HepG2 (cell line): Measurements from ENCODE around the gene NFKB2. TPM values are rescaled to one million over a fixed set of nuclear protein-coding genes. Genes with fewer than 3 reads are reported as not detected.
A peak's percentile ranks its signal among the peaks of the same experiment; 100 is the strongest.

Source experiments
- FOXA1 ChIP-seq, 2 experiments: fragments of 450-650 bp in 1 of 2; sonication (generic) in 1 of 2; formaldehyde crosslinking in 1 of 2; IDR thresholded peaks; 2 replicates each; pipeline versions ENCODE4 v1.4.0 to v1.6.1; 2016 to 2020; ENCODE audit warnings: missing genetic modification reagents in 1 of 2
- MZF1 ChIP-seq: sonication (generic); formaldehyde crosslinking; IDR thresholded peaks from 2 replicates; pipeline ENCODE4 v1.8.1; 2023; ENCODE audit warnings: mild to moderate bottlenecking, missing genetic modification reagents, borderline replicate concordance
- SMYD3 ChIP-seq: sonication (generic); formaldehyde crosslinking; IDR thresholded peaks from 2 replicates; pipeline ENCODE4 v1.8.1; 2023; ENCODE audit warnings: mild to moderate bottlenecking, missing genetic modification reagents
- ZC3H13 ChIP-seq: sonication (generic); formaldehyde crosslinking; IDR thresholded peaks from 2 replicates; pipeline ENCODE4 v1.8.1; 2023; ENCODE audit warnings: mild to moderate bottlenecking, missing genetic modification reagents, moderate library complexity
- ZNF317 ChIP-seq: sonication (generic); formaldehyde crosslinking; IDR thresholded peaks from 2 replicates; pipeline ENCODE4 v1.5.0; 2020; ENCODE audit warnings: mild to moderate bottlenecking, missing genetic modification reagents
- ZNF430 ChIP-seq: sonication (generic); formaldehyde crosslinking; IDR thresholded peaks from 2 replicates; pipeline ENCODE4 v1.9.0; 2021; ENCODE audit warnings: mild to moderate bottlenecking, missing genetic modification reagents
- ZNF709 ChIP-seq: sonication (generic); formaldehyde crosslinking; IDR thresholded peaks from 2 replicates; pipeline ENCODE4 v1.5.0; 2020; ENCODE audit warnings: mild to moderate bottlenecking, missing genetic modification reagents
- ZNF737 ChIP-seq: sonication (generic); formaldehyde crosslinking; IDR thresholded peaks from 2 replicates; pipeline ENCODE4 v1.5.0; 2020; ENCODE audit warnings: missing genetic modification reagents, mild to moderate bottlenecking, borderline replicate concordance
- ZNF777 ChIP-seq: sonication (generic); formaldehyde crosslinking; IDR thresholded peaks from 2 replicates; pipeline ENCODE4 v1.4.0; 2020; ENCODE audit warnings: missing genetic modification reagents
- ZSCAN12 ChIP-seq: sonication (generic); formaldehyde crosslinking; IDR thresholded peaks from 2 replicates; pipeline ENCODE4 v1.9.0; 2021; ENCODE audit warnings: mild to moderate bottlenecking, missing genetic modification reagents
- ZSCAN22 ChIP-seq: sonication (generic); formaldehyde crosslinking; IDR thresholded peaks from 2 replicates; pipeline ENCODE4 v1.4.0; 2020; ENCODE audit warnings: mild to moderate bottlenecking, missing genetic modification reagents
- polyA plus RNA-seq, 8 experiments: library from polyadenylated mRNA; depleted of rRNA in 3 of 8; stranded (reverse) in 7 of 8; unstranded in 1 of 8; fragments of >200 nt; fragmentation: Illumina TruSeq in 4 of 8; extraction: Trizol in 4 of 8; gene quantifications; 2 replicates each; pipeline versions ENCODE4 v1.2.1 to v1.2.3, GENCODE V29; 2011 to 2016; ENCODE audit warnings: low read depth in 4 of 8, missing spikeins in 1 of 8, mixed read lengths in 1 of 8; ENCODE audit not compliant: insufficient read depth in 1 of 8
- total RNA-seq, 5 experiments: library from RNA; depleted of rRNA; stranded (reverse); fragments of >200 nt; fragmentation: Illumina TruSeq; extraction: Trizol; gene quantifications; 2 replicates each; pipeline ENCODE4 v1.2.3, GENCODE V29; 2016; ENCODE audit warnings: low read depth in 1 of 5
- TF ChIP-seq, protein P1 (sequence below): sonication (generic); formaldehyde crosslinking; IDR thresholded peaks from 2 replicates; pipeline ENCODE4 v1.4.0; 2020; ENCODE audit warnings: missing genetic modification reagents
- TF ChIP-seq, protein P2 (sequence below): sonication (generic); formaldehyde crosslinking; IDR thresholded peaks from 2 replicates; pipeline ENCODE4 v1.4.0; 2020; ENCODE audit warnings: mild to moderate bottlenecking, missing genetic modification reagents
- TF ChIP-seq, protein P3 (sequence below): sonication (generic); formaldehyde crosslinking; IDR thresholded peaks from 2 replicates; pipeline ENCODE4 v1.5.0; 2020; ENCODE audit warnings: mild to moderate bottlenecking, missing genetic modification reagents, moderate library complexity

Gene NFKB2
- total and polyA plus RNA-seq, 2 of the 13 experiments (the other 11 are each of a cell fraction or from before 2014, with no cell fraction given): 7.7 to 12.5 TPM

DNA sequence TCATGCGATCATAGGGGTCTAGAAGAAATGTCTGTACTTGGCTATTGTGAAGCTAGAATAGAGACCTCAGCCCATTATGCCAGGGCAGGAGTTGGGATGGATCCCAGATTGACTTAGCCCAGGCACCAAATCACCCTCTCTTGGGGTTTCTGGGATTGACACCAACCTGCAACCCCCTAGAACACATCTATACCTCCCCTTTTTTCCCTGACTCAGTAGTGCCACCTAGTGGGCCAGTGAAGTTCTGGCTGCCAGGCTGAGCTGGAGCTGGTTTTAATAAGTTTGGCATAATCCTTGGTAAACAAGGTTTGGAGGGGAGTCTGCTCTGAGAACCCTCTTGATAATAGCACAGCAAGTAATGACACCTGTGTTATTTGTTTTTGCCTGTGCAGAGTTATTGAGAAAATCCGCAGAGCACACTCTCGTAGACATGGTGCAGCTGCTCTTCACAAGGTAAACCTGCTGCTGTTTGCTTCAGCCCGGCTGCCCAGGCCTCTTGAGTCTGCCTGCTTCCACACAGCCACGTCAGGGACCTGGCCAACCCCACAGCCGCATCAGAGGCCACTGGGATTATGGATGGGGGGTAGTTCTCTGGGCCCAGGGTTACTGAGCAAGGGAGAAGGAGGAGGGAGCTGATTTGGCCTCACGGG is 43.3 kb upstream of the NFKB2 start (continued):
- TF ChIP-seq ZNF430 (CRISPR knock-in tag) (no peak), ZNF777 (CRISPR knock-in tag) (0 out of 2 replicates have a peak, but pooled peaks have one; percentile 25), MZF1 (CRISPR knock-in tag) (no peak), FOXA1 (IDR thresholded peaks at IDR 0.05) (no peak), FOXA1 (CRISPR knock-in tag; IDR thresholded peaks at IDR 0.05) (peak; percentile 45; the same call in 1 of the 2 replicates), ZSCAN12 (CRISPR knock-in tag) (no peak), ZNF737 (CRISPR knock-in tag) (no peak), ZC3H13 (CRISPR knock-in tag) (no peak), SMYD3 (CRISPR knock-in tag) (no peak), ZNF709 (CRISPR knock-in tag) (no peak), ZSCAN22 (CRISPR knock-in tag) (no peak), ZNF317 (no peak)
- TF ChIP-seq, protein P1, sequence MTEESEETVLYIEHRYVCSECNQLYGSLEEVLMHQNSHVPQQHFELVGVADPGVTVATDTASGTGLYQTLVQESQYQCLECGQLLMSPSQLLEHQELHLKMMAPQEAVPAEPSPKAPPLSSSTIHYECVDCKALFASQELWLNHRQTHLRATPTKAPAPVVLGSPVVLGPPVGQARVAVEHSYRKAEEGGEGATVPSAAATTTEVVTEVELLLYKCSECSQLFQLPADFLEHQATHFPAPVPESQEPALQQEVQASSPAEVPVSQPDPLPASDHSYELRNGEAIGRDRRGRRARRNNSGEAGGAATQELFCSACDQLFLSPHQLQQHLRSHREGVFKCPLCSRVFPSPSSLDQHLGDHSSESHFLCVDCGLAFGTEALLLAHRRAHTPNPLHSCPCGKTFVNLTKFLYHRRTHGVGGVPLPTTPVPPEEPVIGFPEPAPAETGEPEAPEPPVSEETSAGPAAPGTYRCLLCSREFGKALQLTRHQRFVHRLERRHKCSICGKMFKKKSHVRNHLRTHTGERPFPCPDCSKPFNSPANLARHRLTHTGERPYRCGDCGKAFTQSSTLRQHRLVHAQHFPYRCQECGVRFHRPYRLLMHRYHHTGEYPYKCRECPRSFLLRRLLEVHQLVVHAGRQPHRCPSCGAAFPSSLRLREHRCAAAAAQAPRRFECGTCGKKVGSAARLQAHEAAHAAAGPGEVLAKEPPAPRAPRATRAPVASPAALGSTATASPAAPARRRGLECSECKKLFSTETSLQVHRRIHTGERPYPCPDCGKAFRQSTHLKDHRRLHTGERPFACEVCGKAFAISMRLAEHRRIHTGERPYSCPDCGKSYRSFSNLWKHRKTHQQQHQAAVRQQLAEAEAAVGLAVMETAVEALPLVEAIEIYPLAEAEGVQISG (CRISPR knock-in tag): no peak
- TF ChIP-seq, protein P2, sequence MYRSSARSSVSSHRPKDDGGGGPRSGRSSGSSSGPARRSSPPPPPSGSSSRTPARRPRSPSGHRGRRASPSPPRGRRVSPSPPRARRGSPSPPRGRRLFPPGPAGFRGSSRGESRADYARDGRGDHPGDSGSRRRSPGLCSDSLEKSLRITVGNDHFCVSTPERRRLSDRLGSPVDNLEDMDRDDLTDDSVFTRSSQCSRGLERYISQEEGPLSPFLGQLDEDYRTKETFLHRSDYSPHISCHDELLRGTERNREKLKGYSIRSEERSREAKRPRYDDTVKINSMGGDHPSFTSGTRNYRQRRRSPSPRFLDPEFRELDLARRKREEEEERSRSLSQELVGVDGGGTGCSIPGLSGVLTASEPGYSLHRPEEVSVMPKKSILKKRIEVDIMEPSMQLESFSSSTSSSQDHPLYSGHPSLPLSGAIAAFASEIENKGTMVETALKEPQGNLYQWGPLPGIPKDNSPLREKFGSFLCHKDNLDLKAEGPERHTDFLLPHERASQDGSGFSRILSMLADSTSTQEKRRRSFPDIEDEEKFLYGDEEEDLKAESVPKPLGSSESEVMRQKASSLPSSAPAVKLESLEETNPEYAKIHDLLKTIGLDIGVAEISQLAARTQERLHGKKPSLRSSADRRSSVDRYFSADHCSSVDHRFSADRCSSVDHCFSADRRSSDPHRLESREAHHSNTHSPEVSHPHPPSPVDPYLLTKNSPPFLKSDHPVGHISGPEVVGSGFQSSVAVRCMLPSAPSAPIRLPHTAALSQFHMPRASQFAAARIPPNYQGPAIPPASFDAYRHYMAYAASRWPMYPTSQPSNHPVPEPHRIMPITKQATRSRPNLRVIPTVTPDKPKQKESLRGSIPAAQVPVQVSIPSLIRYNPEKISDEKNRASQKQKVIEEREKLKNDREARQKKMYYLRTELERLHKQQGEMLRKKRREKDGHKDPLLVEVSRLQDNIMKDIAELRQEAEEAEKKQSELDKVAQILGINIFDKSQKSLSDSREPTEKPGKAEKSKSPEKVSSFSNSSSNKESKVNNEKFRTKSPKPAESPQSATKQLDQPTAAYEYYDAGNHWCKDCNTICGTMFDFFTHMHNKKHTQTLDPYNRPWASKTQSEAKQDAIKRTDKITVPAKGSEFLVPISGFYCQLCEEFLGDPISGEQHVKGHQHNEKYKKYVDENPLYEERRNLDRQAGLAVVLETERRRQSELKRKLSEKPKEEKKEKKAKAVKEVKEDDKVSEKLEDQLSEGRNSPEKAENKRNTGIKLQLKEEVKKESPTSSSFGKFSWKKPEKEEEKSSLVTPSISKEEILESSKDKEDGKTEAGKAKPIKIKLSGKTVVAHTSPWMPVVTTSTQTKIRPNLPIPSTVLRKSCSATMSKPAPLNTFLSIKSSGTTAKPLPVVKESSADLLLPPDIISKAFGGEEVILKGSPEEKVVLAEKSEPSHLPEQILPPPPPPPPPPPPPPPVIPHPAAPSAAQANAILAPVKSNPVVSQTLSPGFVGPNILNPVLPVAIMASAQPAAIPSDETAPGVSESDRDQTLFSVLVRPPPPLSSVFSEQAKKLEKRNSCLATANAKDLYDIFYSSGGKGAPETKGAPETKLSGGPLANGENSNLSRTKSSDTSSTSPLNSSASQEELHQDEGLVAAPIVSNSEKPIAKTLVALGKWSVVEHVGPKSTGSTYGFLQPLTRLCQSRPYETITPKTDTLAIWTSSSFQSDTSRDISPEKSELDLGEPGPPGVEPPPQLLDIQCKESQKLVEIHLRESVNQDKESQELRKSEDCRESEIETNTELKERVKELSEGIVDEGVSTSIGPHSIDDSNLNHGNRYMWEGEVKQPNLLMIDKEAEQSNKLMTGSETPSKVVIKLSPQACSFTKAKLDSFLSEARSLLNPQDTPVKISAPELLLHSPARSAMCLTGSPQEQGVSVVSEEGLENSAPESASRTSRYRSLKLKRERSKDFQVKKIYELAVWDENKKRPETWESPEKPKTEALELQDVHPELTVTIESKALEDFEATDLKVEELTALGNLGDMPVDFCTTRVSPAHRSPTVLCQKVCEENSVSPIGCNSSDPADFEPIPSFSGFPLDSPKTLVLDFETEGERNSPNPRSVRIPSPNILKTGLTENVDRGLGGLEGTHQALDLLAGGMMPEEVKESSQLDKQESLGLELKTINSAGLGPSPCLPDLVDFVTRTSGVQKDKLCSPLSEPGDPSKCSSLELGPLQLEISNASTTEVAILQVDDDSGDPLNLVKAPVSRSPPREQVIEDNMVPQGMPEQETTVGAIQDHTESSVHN: no peak
- TF ChIP-seq, protein P3, sequence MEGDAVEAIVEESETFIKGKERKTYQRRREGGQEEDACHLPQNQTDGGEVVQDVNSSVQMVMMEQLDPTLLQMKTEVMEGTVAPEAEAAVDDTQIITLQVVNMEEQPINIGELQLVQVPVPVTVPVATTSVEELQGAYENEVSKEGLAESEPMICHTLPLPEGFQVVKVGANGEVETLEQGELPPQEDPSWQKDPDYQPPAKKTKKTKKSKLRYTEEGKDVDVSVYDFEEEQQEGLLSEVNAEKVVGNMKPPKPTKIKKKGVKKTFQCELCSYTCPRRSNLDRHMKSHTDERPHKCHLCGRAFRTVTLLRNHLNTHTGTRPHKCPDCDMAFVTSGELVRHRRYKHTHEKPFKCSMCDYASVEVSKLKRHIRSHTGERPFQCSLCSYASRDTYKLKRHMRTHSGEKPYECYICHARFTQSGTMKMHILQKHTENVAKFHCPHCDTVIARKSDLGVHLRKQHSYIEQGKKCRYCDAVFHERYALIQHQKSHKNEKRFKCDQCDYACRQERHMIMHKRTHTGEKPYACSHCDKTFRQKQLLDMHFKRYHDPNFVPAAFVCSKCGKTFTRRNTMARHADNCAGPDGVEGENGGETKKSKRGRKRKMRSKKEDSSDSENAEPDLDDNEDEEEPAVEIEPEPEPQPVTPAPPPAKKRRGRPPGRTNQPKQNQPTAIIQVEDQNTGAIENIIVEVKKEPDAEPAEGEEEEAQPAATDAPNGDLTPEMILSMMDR (CRISPR knock-in tag): peak; percentile 84
